NB4 (cell line): ENCODE results near the gene NADK2.

Experiments used
- DNase-seq: peaks from one replicate; pipeline ENCODE4 v3.0.0; 2010; ENCODE audit warnings: low read depth
- H3K4me3 ChIP-seq: one replicate; pipeline ENCODE4 v1.5.1; 2011; ENCODE audit warnings: mild to moderate bottlenecking, low read depth, low read length, moderate library complexity
- MAX ChIP-seq: IDR thresholded peaks from 2 replicates; pipeline ENCODE4 v1.6.1; 2011; ENCODE audit warnings: low read depth, low read length
- MYC ChIP-seq: IDR thresholded peaks from 2 replicates; pipeline ENCODE4 v1.6.1; 2011; ENCODE audit warnings: low read depth, low read length
- POLR2A ChIP-seq: IDR thresholded peaks from 2 replicates; pipeline ENCODE4 v1.6.1; 2011; ENCODE audit warnings: mild to moderate bottlenecking; ENCODE audit not compliant: insufficient read length; ENCODE audit errors: extremely low read depth
- TF ChIP-seq, protein P1 (sequence below): IDR thresholded peaks from one replicate; pipeline ENCODE4 v1.5.1; 2012; ENCODE audit warnings: low read depth, low read length

NADK2 gene

GRCh38 chr5:36237751-36238150 is 4.0 kb downstream of the NADK2 start:
- TF ChIP-seq MAX (no peak), POLR2A (no peak), MYC (no peak)
- TF ChIP-seq, protein P1, sequence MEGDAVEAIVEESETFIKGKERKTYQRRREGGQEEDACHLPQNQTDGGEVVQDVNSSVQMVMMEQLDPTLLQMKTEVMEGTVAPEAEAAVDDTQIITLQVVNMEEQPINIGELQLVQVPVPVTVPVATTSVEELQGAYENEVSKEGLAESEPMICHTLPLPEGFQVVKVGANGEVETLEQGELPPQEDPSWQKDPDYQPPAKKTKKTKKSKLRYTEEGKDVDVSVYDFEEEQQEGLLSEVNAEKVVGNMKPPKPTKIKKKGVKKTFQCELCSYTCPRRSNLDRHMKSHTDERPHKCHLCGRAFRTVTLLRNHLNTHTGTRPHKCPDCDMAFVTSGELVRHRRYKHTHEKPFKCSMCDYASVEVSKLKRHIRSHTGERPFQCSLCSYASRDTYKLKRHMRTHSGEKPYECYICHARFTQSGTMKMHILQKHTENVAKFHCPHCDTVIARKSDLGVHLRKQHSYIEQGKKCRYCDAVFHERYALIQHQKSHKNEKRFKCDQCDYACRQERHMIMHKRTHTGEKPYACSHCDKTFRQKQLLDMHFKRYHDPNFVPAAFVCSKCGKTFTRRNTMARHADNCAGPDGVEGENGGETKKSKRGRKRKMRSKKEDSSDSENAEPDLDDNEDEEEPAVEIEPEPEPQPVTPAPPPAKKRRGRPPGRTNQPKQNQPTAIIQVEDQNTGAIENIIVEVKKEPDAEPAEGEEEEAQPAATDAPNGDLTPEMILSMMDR = no peak
- DNase-seq = no peak
- no peak overlapping the region for H3K4me3 ChIP-seq

GRCh38 chr5:36236801-36237200 is 4.9 kb downstream of the NADK2 start:
- no peak for DNase-seq
- no peak overlapping the region for H3K4me3 ChIP-seq
- TF ChIP-seq MAX (no peak), MYC (no peak), POLR2A (no peak)
- TF ChIP-seq, protein P1 = no peak

DNA sequence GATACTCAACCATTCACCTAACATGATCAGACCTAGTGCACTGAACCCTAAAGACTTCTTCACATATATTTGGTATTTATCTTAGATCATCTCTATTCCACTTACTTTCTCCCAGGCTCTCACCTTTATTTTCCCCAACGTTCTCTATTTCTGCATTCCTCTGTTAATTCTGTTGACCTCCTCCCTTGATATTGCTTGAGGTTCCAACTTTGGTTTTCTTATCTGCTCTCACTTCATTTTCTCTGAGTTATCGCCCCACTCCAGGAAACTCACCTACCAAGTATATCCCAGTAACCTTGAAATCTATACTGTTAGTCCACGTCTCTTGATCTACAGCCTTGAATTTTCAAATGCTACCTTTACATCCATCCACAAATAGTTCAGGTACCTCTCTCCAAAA is 9.2 kb downstream of the NADK2 start:
- DNase-seq = no peak
- no peak overlapping the region for H3K4me3 ChIP-seq
- TF ChIP-seq MAX = no peak
- no peak for TF ChIP-seq POLR2A
- TF ChIP-seq, protein P1 = no peak
- TF ChIP-seq MYC = no peak

- no peak for TF ChIP-seq MYC
- TF ChIP-seq, protein P1 = no peak
- no peak overlapping the region for H3K4me3 ChIP-seq
- no peak for DNase-seq
Observed at GRCh38 chr5:36230151-36230790, 11.5 kb downstream of the NADK2 start.

DNA sequence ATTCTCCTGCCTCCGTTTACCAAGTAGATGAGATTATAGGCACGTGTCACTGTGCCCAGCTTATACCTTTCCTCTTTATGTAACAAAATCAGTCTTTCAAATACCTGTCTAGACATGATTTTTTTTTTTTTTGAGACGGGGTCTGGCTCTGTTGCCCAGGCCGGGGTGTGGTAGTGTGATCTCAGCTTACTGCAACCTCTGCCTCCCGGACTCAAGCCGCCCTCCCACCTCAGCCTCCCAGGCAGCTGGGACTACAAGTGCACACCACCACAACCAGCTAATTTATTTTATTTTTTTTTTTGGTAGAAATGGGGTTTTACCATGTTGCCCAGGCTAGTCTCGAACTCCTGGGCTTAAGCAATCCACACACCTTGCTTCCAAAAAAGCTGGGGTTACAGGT is 13.2 kb downstream of the NADK2 start:
- TF ChIP-seq MAX (no peak), POLR2A (no peak), MYC (no peak)
- TF ChIP-seq, protein P1 = no peak
- DNase-seq = no peak
- H3K4me3 ChIP-seq = no peak overlapping the region

DNA sequence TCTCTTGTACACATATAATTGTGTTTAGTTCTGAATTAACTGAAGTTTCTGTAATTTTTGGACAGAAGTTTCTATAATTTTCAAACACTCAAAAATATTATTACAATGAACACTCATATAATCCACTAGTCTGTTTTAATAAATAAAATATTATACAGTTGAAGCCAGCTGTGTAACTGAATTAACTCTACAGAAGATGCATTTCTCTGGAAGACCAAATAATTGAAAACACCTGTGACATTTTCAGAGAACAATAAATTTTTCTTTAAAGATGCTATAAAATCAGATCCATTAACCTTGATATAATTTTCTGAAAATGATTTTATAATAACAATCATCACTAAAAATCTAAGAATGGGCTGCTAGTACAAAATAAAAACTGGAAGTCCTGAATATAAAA is 14.7 kb downstream of the NADK2 start:
- DNase-seq = no peak
- no peak overlapping the region for H3K4me3 ChIP-seq
- TF ChIP-seq MAX (no peak), POLR2A (no peak), MYC (no peak)
- TF ChIP-seq, protein P1 = no peak
